Measurements from ENCODE around the gene SCUBE3.

The SCUBE3 gene

GRCh38 chr6:35214869-35215664 is 1.3 kb downstream of the SCUBE3 start:
- DNase-seq = no peak

DNA sequence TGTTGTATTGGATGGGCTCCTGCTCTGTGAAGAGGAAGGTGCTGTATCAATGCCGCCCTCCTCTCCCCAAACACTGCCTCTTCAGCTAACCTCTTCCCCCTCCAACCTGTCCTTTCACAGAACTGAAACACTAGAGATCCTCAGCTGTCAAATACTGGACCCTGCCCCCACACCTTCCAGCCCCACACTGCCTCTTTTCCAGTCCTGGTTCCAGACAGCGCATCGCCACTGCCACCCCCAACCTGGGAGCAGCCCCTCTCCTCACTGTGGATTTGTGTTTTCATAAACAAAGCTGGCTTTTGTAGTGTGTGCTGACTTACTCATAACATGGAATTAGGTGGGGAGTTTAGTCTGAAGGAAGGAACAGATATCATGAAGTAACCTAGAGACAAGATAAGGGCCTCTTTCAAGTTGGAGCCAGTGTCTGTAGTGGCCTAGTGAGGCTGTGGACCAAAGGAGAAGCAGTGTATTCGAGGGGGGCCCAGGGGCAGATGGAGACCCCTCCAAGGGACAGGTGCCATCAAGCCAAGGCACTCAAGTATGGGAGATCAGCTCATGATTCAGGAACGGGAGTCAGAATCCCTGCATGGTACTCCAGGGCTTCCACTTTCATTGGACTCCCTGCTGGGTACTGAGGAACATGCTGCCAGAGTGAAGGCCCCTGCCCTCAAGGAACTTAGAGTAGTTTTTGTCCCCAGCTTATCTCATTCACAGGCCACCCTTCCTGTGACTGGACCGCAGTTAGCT is 2.1 kb downstream of the SCUBE3 start:
- no peak for DNase-seq

DNA sequence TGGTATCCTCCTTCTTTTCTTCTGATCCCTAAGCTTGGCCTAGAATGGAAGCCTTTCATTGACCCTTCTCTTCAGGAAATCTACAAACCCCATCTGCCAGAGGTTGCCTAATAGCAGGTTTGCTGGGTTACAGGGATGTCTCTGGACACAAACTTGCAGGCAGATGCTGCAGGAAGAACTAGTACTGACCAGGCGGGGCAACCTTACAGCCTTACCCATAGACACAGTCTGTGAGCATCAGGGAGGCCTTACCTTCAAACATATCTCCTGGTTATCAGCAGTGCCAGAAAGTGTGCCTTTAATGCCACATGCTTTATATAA is 2.6 kb downstream of the SCUBE3 start:
- no peak for DNase-seq

GRCh38 chr6:35216851-35217811 is 3.4 kb downstream of the SCUBE3 start:
- DNase-seq = no peak

DNA sequence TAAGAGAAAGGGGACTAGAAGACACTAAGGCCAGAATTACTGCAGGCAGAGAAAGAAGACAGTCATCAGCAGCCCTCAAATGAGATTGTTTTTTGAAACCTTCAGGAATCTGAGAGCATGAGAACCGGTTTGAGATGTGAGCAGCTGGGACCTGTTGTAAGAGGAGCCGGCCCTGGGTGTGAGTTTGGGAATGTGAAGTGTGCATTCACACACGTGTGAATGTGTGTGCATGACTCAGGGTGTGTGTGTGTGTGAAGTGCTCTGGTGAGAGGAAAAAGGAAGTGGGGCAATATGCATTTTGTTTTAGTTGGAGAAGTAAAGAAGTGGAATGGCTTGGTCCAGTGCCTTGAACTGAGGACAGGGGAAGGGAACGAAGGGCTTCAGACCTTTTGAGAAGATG is 4.3 kb downstream of the SCUBE3 start:
- DNase-seq = no peak

GRCh38 chr6:35218456-35218855 is 4.7 kb downstream of the SCUBE3 start:
- DNase-seq = no peak

GRCh38 chr6:35219683-35220326 is 6.0 kb downstream of the SCUBE3 start:
- no peak for DNase-seq

DNA sequence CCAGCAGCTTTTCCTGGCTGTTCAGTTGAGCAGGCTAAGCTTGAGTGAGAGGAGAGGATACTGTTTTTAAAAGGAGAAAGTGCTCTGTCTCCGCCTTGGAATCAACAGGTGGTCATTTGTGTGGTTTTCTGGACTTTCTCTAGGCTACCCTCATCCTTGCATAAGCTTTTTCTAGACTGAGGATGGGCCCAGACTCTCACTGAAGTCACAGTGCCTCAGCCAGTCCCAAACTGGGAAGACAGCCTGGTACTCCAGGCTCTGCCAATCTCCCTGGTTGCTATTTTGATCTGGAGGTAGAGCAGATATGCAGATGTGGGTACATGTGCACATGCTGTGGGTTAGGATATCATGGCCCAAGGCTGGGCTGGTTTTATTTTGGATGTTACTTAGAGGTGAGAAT is 7.0 kb downstream of the SCUBE3 start:
- DNase-seq = no peak

DNA sequence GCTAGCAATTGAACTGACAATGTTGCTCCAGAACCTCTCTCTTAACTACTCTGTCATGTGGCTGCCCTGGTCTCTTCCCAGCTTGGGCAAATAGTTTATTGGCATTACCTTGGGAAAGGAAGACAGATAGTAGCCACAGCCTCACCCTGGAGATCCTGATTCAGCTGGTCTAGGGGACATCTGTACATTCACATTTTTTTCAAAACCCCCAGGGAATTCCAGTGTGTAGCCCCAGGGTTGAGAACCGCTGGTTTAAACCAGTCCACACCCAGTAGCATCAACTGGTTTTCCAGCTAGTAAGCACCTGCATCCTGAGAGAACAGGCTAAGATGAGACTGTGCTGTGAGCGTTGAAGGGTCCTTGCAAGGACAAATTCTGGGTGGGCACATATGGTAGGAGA is 9.6 kb downstream of the SCUBE3 start:
- DNase-seq = no peak

- DNase-seq = no peak
Measured at GRCh38 chr6:35224720-35225119, 11.0 kb downstream of the SCUBE3 start.

DNA sequence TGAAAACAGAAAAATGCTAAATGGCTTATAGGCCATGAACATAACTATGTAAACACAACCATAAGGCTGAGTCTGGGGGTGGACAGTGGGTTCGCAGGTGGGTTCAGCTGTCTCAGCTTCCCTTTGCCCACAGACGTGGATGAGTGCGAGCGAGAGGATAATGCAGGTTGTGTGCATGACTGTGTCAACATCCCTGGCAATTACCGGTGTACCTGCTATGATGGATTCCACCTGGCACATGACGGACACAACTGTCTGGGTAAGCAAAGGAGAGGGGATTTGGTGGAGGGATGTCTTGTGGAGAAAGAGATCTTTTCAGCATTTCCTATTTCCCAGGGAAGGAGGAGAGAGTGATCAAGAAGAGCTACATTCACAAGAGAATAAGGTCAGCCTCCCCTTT is 14.7 kb downstream of the SCUBE3 start:
- no peak for DNase-seq

- no peak for DNase-seq
Measured at GRCh38 chr6:35229304-35229703, 15.5 kb downstream of the SCUBE3 start.

GRCh38 chr6:35230498-35230897 is 16.7 kb downstream of the SCUBE3 start:
- no peak for DNase-seq

DNA sequence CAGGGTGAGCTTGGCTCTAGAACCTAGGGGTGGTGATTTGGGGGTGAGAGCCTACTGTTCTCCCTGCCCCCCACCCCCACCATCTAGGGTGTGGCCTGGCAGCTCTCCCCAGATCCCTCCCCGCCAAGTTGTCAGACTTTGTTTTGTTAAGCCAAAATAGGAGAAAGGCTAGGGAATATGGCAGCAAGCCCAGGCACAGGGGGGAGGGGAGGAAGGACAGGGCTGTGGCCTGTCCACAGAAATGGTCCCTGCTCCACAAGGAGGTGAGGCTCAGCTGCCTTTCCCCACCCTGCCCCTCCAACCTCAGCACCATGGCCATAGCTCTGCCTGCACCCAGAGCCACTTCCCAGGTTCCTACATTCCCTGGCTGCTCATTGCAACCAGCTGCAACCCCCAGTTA is 17.2 kb downstream of the SCUBE3 start:
- no peak for DNase-seq

GRCh38 chr6:35231563-35231962 is 17.8 kb downstream of the SCUBE3 start:
- no peak for DNase-seq

DNA sequence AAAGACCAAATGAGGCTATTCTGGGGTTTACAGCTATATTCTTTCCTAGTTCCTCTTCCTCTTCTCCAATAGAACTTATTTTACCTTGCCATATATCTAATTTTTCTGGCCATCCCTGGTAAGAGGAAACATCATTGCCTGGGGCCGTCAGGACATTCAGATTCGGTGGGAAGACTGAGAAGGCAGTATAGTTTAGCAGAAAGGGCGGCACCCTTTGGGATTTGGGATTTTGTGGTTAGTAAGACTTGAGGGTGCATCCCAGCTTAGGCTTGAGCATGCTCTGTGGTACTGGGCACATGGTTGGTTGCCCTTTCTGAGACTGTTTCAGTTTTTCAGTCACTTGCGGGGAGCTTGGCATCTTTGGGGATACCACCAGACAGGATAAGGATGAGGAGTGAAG is 21.1 kb downstream of the SCUBE3 start:
- no peak for DNase-seq

GRCh38 chr6:35236223-35236622 is 22.5 kb downstream of the SCUBE3 start:
- DNase-seq = no peak

DNA sequence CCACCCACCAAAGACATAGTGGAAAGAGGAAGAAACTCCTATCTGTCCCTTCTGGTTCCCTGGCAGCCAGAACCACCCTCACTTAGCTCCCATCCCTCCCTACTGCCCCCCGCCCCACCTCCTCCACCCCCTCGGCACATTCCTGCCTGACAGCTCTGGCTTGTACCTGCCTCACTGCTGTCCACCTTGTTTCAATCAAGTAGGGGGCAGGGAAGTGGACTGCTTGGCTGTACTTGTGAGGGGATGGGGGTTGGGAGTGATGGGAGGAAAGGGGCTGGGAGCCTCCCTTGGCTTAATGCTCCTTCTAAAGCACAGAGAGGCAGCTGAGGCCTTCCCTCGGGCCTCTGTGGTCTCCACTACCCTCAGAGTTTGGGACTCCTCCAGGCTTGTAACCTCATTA is 23.7 kb downstream of the SCUBE3 start:
- no peak for DNase-seq

- DNase-seq = no peak
Measured at GRCh38 chr6:35238843-35239289, 25.1 kb downstream of the SCUBE3 start.

DNA sequence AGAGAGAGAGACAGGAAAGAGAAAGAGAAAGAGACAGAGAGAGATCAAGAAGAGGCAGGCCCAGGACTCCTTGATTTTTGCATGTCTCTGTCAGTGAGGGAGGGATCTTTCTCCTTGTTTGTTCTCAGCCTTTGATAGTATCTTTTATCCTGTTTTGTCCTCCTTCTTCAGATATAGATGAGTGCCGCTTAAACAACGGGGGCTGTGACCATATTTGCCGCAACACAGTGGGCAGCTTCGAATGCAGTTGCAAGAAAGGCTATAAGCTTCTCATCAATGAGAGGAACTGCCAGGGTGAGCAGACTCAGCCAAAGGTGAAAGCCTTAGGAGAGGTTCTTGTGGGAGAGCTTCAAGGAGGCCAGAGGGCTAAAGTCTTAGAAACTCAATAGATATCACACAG is 25.8 kb downstream of the SCUBE3 start:
- no peak for DNase-seq

DNA sequence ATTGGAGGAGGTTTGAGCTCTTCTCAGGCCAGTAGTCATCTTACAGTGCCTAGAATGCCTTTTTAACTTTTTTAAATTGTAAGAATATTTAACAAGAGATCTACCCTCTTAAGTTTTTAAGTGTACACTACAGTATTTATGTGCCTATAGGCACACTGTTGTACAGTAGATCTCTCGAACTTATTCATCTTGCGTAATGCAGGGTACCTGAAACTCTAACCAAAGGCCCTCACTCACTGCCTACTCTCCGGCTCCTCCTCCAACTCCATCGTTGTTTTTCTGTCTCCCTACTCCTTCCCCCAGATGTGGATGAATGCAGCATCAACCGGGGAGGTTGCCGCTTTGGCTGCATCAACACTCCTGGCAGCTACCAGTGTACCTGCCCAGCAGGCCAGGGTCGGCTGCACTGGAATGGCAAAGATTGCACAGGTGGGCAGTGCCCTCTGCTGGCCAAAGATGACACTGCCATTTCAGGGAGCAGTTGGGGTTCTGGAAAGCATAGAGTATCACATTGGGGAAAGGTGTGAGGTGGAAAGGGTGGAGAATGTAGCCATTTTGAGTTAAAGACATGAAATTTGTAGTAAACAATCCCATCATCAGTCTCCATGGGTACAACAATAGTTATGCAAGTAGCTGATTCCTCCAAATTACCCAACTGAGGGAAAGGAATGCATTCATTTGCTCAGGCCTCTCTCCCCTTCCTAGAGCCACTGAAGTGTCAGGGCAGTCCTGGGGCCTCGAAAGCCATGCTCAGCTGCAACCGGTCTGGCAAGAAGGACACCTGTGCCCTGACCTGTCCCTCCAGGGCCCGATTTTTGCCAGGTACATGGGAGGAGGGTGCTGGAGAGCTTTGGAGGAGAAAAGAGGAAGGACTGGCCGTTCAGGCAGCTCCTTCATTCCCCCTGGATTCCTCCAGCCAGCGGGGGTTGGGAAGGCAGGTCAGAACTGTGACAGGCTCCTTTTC is 27.4 kb downstream of the SCUBE3 start:
- peak; percentile 73 for DNase-seq

DNA sequence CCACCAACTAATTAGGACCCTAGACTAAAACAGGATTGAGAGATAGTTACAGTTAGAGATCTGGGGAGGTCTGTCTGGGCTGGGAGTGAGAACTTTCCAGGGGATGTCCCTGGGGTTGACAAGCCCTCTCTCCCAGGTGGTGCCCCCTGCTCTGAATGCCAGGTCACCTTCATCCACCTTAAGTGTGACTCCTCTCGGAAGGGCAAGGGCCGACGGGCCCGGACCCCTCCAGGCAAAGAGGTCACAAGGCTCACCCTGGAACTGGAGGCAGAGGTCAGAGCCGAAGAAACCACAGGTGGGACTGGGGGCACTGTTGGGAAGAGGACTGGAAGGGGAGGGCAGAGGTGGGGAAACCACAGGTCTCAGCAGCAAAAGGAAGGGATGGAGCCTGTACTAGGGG is 28.7 kb downstream of the SCUBE3 start:
- no peak for DNase-seq
